ENCODE data around the gene EFCAB8.
"Not testable (repeated sequence)": the region's sequence is repeated elsewhere in the genome, so short reads cannot be mapped to it uniquely, and the experiment has no call there.

The EFCAB8 gene

GRCh38 chr20:32914031-32914430 lies 55.3 kb downstream of the EFCAB8 start:
- DNase-seq, result no peak

- DNase-seq, result no peak
Measured at GRCh38 chr20:32917191-32917950, 58.6 kb downstream of the EFCAB8 start.

- DNase-seq, result no peak
Measured at GRCh38 chr20:32918296-32918695, 59.6 kb downstream of the EFCAB8 start.

GRCh38 chr20:32918751-32919150 lies 60.0 kb downstream of the EFCAB8 start:
- DNase-seq, result no peak

- DNase-seq, result no peak
Measured at GRCh38 chr20:32920066-32920465, 61.3 kb downstream of the EFCAB8 start.

GRCh38 chr20:32920530-32921298 lies 62.0 kb downstream of the EFCAB8 start:
- no peak for DNase-seq

GRCh38 chr20:32922466-32922865 lies 63.7 kb downstream of the EFCAB8 start:
- no peak for DNase-seq

GRCh38 chr20:32924781-32925180 lies 66.1 kb downstream of the EFCAB8 start:
- DNase-seq, result no peak

- DNase-seq, result no peak
Measured at GRCh38 chr20:32925481-32926196, 66.9 kb downstream of the EFCAB8 start.

GRCh38 chr20:32929162-32929561 lies 70.4 kb downstream of the EFCAB8 start:
- no peak for DNase-seq

- no peak for DNase-seq
Measured at GRCh38 chr20:32930181-32930580, 71.5 kb downstream of the EFCAB8 start.

GRCh38 chr20:32930701-32931100 lies 72.0 kb downstream of the EFCAB8 start:
- no peak for DNase-seq

- no peak for DNase-seq
Measured at GRCh38 chr20:32934580-32934979, 75.9 kb downstream of the EFCAB8 start.

GRCh38 chr20:32941155-32941885 lies 82.6 kb downstream of the EFCAB8 start:
- DNase-seq, result no peak

- no peak for DNase-seq
Measured at GRCh38 chr20:32943490-32944052, 84.8 kb downstream of the EFCAB8 start.

GRCh38 chr20:32945710-32946221 lies 87.0 kb downstream of the EFCAB8 start:
- DNase-seq, result no peak

- no peak for DNase-seq
Measured at GRCh38 chr20:32946629-32947028, 87.9 kb downstream of the EFCAB8 start.

- DNase-seq, result not testable (repeated sequence)
Measured at GRCh38 chr20:32950539-32950938, 91.8 kb downstream of the EFCAB8 start.

- no peak for DNase-seq
Measured at GRCh38 chr20:32957459-32957858, 98.7 kb downstream of the EFCAB8 start.

GRCh38 chr20:32958574-32958973 lies 99.9 kb downstream of the EFCAB8 start:
- DNase-seq, result no peak

- no peak for DNase-seq
Measured at GRCh38 chr20:32959351-32960221, 100.9 kb downstream of the EFCAB8 start.

- DNase-seq, result no peak
Measured at GRCh38 chr20:32960222-32960518, 101.4 kb downstream of the EFCAB8 start.

Data from stimulated activated CD4-positive, alpha-beta T cell treated with anti-CD3 and anti-CD28 coated beads, Interleukin-4, amount 100 ng/mL, for 1 hour (primary cell).